Trophoblast cell (in vitro differentiated cells and primary cell): ENCODE results near the gene CHI3L1.
A peak's percentile ranks its signal among the peaks of the same experiment; 100 is the strongest.

ENCODE experiments used
- DNase-seq, 2 donors: peaks; one replicate each; pipeline ENCODE4 v3.0.0-alpha.2; 2016
- H2AFZ ChIP-seq: 2 replicates; pipeline ENCODE4 v1.6.1; 2013; ENCODE audit warnings: low read length, moderate library complexity, mild to moderate bottlenecking; ENCODE audit not compliant: insufficient read depth, poor library complexity
- H2AK5ac ChIP-seq: 2 replicates; pipeline ENCODE4 v1.6.1; 2013; ENCODE audit warnings: mild to moderate bottlenecking, low read length
- H2BK120ac ChIP-seq: 2 replicates; pipeline ENCODE4 v1.6.1; 2013; ENCODE audit warnings: low read length, mild to moderate bottlenecking, moderate library complexity; ENCODE audit not compliant: insufficient read depth, poor library complexity
- H2BK12ac ChIP-seq: 2 replicates; pipeline ENCODE4 v1.6.1; 2013; ENCODE audit warnings: mild to moderate bottlenecking, low read length, moderate library complexity
- H2BK5ac ChIP-seq: 2 replicates; pipeline ENCODE4 v1.6.1; 2013; ENCODE audit warnings: low read length, low read depth, moderate library complexity, mild to moderate bottlenecking; ENCODE audit not compliant: poor library complexity
- H3K14ac ChIP-seq: 2 replicates; pipeline ENCODE4 v1.6.1; 2013; ENCODE audit warnings: mild to moderate bottlenecking, low read length
- H3K18ac ChIP-seq: 2 replicates; pipeline ENCODE4 v1.6.1; 2013; ENCODE audit warnings: mild to moderate bottlenecking, low read length
- H3K23ac ChIP-seq: 2 replicates; pipeline ENCODE4 v1.6.1; 2013; ENCODE audit warnings: low read length
- H3K27ac ChIP-seq: 2 replicates; pipeline ENCODE4 v1.5.1; 2013; ENCODE audit warnings: low read depth, mild to moderate bottlenecking, inconsistent platforms, low read length, moderate library complexity
- H3K27me3 ChIP-seq: 2 replicates; pipeline ENCODE4 v1.6.1; 2013; ENCODE audit warnings: inconsistent platforms, mild to moderate bottlenecking, low read length, moderate library complexity; ENCODE audit not compliant: insufficient read depth
- H3K36me3 ChIP-seq, 2 experiments: 1 replicate in 1 of 2; 2 replicates in 1 of 2; pipeline ENCODE4 v1.6.1; 2013; ENCODE audit warnings: low read length in 2 of 2, mild to moderate bottlenecking in 2 of 2, moderate library complexity in 1 of 2; ENCODE audit not compliant: insufficient read depth in 2 of 2, control insufficient read depth in 1 of 2
- H3K4ac ChIP-seq: 2 replicates; pipeline ENCODE4 v1.6.1; 2013; ENCODE audit warnings: low read depth, mild to moderate bottlenecking, low read length, moderate library complexity
- H3K4me1 ChIP-seq, 2 experiments: 1 replicate in 1 of 2; 2 replicates in 1 of 2; pipeline ENCODE4 v1.6.1; 2013; ENCODE audit warnings: low read length in 2 of 2, mild to moderate bottlenecking in 2 of 2, moderate library complexity in 1 of 2; ENCODE audit not compliant: insufficient read depth in 2 of 2, control insufficient read depth in 1 of 2
- H3K4me2 ChIP-seq: 2 replicates; pipeline ENCODE4 v1.6.1; 2013; ENCODE audit warnings: inconsistent platforms, mild to moderate bottlenecking, low read length, moderate library complexity
- H3K4me3 ChIP-seq: 2 replicates; pipeline ENCODE4 v1.5.1; 2013; ENCODE audit warnings: mild to moderate bottlenecking, low read depth, low read length, inconsistent platforms
- H3K79me1 ChIP-seq: one replicate; pipeline ENCODE4 v1.6.1; 2013; ENCODE audit warnings: low read length
- H3K79me2 ChIP-seq: 2 replicates; pipeline ENCODE4 v1.6.1; 2013; ENCODE audit warnings: low read length, mild to moderate bottlenecking; ENCODE audit not compliant: control insufficient read depth, insufficient read depth, poor library complexity
- H3K9ac ChIP-seq: 2 replicates; pipeline ENCODE4 v1.6.1; 2013; ENCODE audit warnings: mild to moderate bottlenecking, low read length
- H3K9me3 ChIP-seq: 2 replicates; pipeline ENCODE4 v1.6.1; 2013; ENCODE audit warnings: low read depth, mild to moderate bottlenecking, control low read depth, inconsistent platforms, low read length; ENCODE audit not compliant: insufficient read depth
- H4K12ac ChIP-seq: 2 replicates; pipeline ENCODE4 v1.6.1; 2013; ENCODE audit warnings: low read depth, mild to moderate bottlenecking, low read length, moderate library complexity
- H4K8ac ChIP-seq: 2 replicates; pipeline ENCODE4 v1.6.1; 2013; ENCODE audit warnings: low read depth, mild to moderate bottlenecking, low read length, moderate library complexity
- H4K91ac ChIP-seq: one replicate; pipeline ENCODE4 v1.6.1; 2013; ENCODE audit warnings: low read depth, mild to moderate bottlenecking, low read length, moderate library complexity
- whole genome bisulfite sequencing: extraction: QIAGEN DNeasy Blood & Tissue Kit; methylation state at CpG from one replicate; pipeline ENCODE4 v1.1.7; 2013; ENCODE audit warnings: missing lambda C conversion rate; ENCODE audit not compliant: insufficient read length, insufficient coverage; ENCODE audit errors: extremely low coverage; 5-methylcytosine and 5-hydroxymethylcytosine counted together

CHI3L1 gene

DNA sequence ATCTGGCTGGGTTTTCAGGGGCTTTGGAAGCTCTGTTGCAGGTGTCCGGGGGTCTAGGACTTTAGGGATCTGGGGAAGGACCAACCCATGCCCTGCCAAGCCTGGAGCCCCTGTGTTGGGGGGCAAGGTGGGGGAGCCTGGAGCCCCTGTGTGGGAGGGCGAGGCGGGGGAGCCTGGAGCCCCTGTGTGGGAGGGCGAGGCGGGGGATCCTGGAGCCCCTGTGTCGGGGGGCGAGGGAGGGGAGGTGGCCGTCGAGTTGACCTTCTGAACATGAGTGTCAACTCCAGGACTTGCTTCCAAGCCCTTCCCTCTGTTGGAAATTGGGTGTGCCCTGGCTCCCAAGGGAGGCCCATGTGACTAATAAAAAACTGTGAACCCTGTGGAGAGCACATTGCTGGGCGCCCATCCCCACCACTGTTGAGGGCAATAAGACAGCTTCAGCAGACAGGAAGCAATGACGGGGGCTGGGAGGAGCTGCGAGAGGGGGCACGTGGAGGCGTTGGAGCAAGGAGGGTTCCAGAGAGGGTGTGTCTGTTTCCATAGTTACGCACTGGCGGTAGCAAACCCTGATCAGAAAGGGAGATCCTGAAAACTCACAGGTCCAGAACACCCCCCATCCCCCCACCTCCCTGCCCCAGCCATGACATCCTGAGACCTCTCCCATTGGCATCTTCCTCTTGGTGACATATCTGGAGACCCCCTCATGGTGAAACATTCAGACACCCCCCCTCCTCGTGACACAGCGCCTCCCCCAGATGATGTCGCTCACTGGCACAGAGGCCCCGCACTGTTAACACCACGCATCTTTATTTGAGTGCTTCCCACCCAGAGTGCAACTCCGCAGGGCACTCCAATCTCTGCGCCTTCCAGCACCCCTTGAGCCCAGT is 19.2 kb downstream of the CHI3L1 start:
- no peak overlapping the region for H3K18ac ChIP-seq
- H3K4ac ChIP-seq = no peak overlapping the region
- no peak overlapping the region for H4K12ac ChIP-seq
- H2BK12ac ChIP-seq = no peak overlapping the region
- H3K4me2 ChIP-seq = no peak overlapping the region
- H3K23ac ChIP-seq = no peak overlapping the region
- H3K79me2 ChIP-seq = no peaks in the 10 kb centered on the region
- H3K14ac ChIP-seq = no peak overlapping the region
- H3K4me3 ChIP-seq = no peak overlapping the region
- H3K36me3 ChIP-seq = no peaks in the 10 kb centered on the region
- H2BK5ac ChIP-seq = no peak overlapping the region
- H3K79me1 ChIP-seq = no peaks in the 10 kb centered on the region
- no peak overlapping the region for H2BK120ac ChIP-seq
- H4K91ac ChIP-seq = no peak overlapping the region
- no peak overlapping the region for H3K27ac ChIP-seq
- H3K9me3 ChIP-seq = peaks cover 5% of the 10 kb centered on the region
- H2AK5ac ChIP-seq = no peak overlapping the region
- no peaks in the 10 kb centered on the region for H3K4me1 ChIP-seq
- no peak overlapping the region for H2AFZ ChIP-seq
- no peak for DNase-seq
- H3K9ac ChIP-seq = no peak overlapping the region
- H3K27me3 ChIP-seq = no peaks in the 10 kb centered on the region
- no CpG with 5 or more reads among the region's 23 CpGs for WGBS
- no peak overlapping the region for H4K8ac ChIP-seq

GRCh38 chr1:203166192-203166940 is 20.1 kb downstream of the CHI3L1 start:
- no peak overlapping the region for H2BK5ac ChIP-seq
- no peak overlapping the region for H3K4me2 ChIP-seq
- peaks cover 2% of the 10 kb centered on the region for H3K9me3 ChIP-seq
- no peak overlapping the region for H2BK120ac ChIP-seq
- H3K9ac ChIP-seq = no peak overlapping the region
- H3K27ac ChIP-seq = no peak overlapping the region
- H3K27me3 ChIP-seq = no peaks in the 10 kb centered on the region
- no peaks in the 10 kb centered on the region for H3K36me3 ChIP-seq
- H3K14ac ChIP-seq = no peak overlapping the region
- H4K12ac ChIP-seq = no peak overlapping the region
- no peak overlapping the region for H3K4me3 ChIP-seq
- H3K18ac ChIP-seq = no peak overlapping the region
- no peak overlapping the region for H2AFZ ChIP-seq
- H3K23ac ChIP-seq = no peak overlapping the region
- H2BK12ac ChIP-seq = no peak overlapping the region
- H3K4ac ChIP-seq = no peak overlapping the region
- H2AK5ac ChIP-seq = no peak overlapping the region
- no peak overlapping the region for H4K8ac ChIP-seq
- no peaks in the 10 kb centered on the region for H3K79me2 ChIP-seq
- no CpG with 5 or more reads among the region's 14 CpGs for WGBS
- H4K91ac ChIP-seq = no peak overlapping the region
- peak in 1 of 2 donors; percentile 56 for DNase-seq
- no peaks in the 10 kb centered on the region for H3K4me1 ChIP-seq
- H3K79me1 ChIP-seq = no peaks in the 10 kb centered on the region

GRCh38 chr1:203165800-203166161 is 20.7 kb downstream of the CHI3L1 start:
- no CpG with 5 or more reads among the region's 8 CpGs for WGBS
- H3K79me2 ChIP-seq = no peaks in the 10 kb centered on the region
- no peak overlapping the region for H3K9ac ChIP-seq
- peak overlapping the region; percentile 26 for H3K4me3 ChIP-seq
- no peak overlapping the region for H4K12ac ChIP-seq
- no peaks in the 10 kb centered on the region for H3K36me3 ChIP-seq
- H2BK120ac ChIP-seq = no peak overlapping the region
- H4K91ac ChIP-seq = no peak overlapping the region
- no peak overlapping the region for H3K27ac ChIP-seq
- no peak overlapping the region for H2BK12ac ChIP-seq
- no peaks in the 10 kb centered on the region for H3K27me3 ChIP-seq
- no peak overlapping the region for H2AFZ ChIP-seq
- H3K4ac ChIP-seq = no peak overlapping the region
- H3K79me1 ChIP-seq = no peaks in the 10 kb centered on the region
- no peak overlapping the region for H2AK5ac ChIP-seq
- no peak overlapping the region for H3K4me2 ChIP-seq
- H2BK5ac ChIP-seq = no peak overlapping the region
- no peaks in the 10 kb centered on the region for H3K9me3 ChIP-seq
- no peaks in the 10 kb centered on the region for H3K4me1 ChIP-seq
- DNase-seq = no peak
- no peak overlapping the region for H3K23ac ChIP-seq
- H3K14ac ChIP-seq = no peak overlapping the region
- no peak overlapping the region for H4K8ac ChIP-seq
- H3K18ac ChIP-seq = no peak overlapping the region

GRCh38 chr1:203165101-203165799 is 21.3 kb downstream of the CHI3L1 start:
- Histone ChIP-seq H3K36me3 (no peaks in the 10 kb centered on the region), H3K27me3 (no peaks in the 10 kb centered on the region), H2BK120ac (no peak overlapping the region), H3K9me3 (no peaks in the 10 kb centered on the region), H3K79me2 (no peaks in the 10 kb centered on the region), H4K8ac (no peak overlapping the region), H3K18ac (no peak overlapping the region), H4K91ac (no peak overlapping the region), H2BK5ac (no peak overlapping the region), H3K4me2 (no peak overlapping the region), H2AK5ac (no peak overlapping the region), H3K4me3 (peak overlapping the region; percentile 26), H3K9ac (no peak overlapping the region), H2AFZ (no peak overlapping the region), H3K4me1 (no peaks in the 10 kb centered on the region), H2BK12ac (no peak overlapping the region), H3K14ac (no peak overlapping the region), H3K27ac (no peak overlapping the region), H4K12ac (no peak overlapping the region), H3K79me1 (no peaks in the 10 kb centered on the region), H3K23ac (no peak overlapping the region), H3K4ac (no peak overlapping the region)
- no CpG with 5 or more reads among the region's 28 CpGs for WGBS
- no peak for DNase-seq
